A673 (cell line): ENCODE measurements around the gene FAM227B.

Source experiments
- EZH2 ChIP-seq: fragments of 200-600 bp; sonication (generic); IDR thresholded peaks from 2 replicates; pipeline ENCODE4 v1.6.1; 2017; ENCODE audit warnings: borderline replicate concordance, low read depth, mild to moderate bottlenecking, mixed read lengths, antibody characterized with exemption, low read length; ENCODE audit not compliant: poor library complexity, severe bottlenecking
- TF ChIP-seq, protein P1 (sequence below): fragments of 300-800, 200-600 bp; sonication (generic); conservative IDR thresholded peaks from 2 replicates; pipeline ENCODE4 v1.5.1; 2017; ENCODE audit warnings: low read depth, mild to moderate bottlenecking, antibody characterized with exemption, low read length, moderate library complexity, mixed read lengths

DNA sequence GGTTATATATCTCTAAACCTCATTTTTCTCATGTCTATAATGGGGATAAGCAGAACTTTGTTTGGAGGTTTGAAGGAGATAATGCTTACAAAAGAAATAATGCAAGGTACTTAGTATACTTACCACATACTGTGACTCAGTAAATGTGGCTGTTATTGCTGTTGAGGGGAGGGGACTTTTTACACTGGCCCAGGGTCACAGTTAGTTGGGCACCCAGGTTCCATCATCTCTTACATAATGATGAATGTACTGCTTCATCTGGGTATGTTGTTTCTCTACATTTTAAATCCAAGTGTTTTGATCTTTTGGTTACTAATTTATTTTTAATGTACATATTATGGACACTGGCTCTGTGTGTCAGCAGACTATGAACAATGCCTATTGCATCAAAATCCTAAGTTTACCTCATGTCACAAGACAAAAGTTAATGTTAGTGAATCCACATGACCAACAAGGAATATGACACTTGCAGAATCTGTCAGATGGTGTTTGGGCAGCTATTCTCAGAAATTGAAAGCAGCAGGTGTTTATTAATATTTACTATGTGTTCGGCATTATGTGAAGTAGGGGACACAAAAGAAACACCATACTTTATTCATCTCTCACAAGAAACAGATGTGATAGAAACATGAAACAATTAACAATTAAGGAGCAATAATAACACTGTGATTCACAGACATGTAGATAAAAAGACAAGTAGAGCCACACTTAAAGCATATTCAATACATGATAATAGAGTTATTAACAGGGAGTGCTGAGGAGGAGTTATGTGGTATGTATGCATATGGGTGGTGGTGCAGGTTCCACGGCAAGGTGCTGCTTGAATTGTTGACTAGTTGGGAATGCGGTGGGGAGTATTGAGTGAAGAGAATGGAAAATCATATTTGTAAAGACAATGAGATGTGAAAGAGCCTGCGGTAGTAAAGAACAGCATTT, 340.8 kb downstream of the FAM227B start:
- TF ChIP-seq, protein P1, sequence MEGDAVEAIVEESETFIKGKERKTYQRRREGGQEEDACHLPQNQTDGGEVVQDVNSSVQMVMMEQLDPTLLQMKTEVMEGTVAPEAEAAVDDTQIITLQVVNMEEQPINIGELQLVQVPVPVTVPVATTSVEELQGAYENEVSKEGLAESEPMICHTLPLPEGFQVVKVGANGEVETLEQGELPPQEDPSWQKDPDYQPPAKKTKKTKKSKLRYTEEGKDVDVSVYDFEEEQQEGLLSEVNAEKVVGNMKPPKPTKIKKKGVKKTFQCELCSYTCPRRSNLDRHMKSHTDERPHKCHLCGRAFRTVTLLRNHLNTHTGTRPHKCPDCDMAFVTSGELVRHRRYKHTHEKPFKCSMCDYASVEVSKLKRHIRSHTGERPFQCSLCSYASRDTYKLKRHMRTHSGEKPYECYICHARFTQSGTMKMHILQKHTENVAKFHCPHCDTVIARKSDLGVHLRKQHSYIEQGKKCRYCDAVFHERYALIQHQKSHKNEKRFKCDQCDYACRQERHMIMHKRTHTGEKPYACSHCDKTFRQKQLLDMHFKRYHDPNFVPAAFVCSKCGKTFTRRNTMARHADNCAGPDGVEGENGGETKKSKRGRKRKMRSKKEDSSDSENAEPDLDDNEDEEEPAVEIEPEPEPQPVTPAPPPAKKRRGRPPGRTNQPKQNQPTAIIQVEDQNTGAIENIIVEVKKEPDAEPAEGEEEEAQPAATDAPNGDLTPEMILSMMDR: no peak
- no peak for TF ChIP-seq EZH2
